ENCODE data around the gene AMN.

Gene AMN

DNA sequence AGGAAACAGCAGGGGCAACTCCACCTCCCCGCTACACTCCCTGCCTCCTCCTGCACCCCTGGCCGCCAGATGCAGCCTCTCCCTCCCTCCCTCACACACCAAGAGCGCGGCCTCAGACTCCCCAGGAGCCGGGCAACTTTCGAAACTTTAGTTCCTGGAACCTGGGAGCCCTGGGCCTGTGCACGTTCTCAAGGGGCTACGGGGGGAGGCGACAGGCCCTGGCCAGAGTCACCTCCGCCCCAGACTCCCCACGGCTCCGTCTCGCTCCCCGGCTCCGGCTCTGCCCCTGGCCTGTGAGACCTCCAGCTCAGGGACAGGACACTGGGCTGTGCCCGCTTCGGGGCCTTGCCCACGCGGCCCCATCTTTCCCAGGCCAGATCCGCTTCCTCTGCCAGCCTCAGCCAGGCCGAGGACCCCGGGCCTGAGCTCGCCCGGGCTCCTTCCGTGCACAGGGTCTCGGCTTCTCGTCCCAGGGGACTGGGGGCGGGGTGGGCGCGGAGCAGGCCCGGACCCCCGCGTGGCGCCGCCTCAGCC, 5.5 kb downstream of the AMN start:
- peak; percentile 16 for DNase-seq (ENCODE audit: low spot score)

DNA sequence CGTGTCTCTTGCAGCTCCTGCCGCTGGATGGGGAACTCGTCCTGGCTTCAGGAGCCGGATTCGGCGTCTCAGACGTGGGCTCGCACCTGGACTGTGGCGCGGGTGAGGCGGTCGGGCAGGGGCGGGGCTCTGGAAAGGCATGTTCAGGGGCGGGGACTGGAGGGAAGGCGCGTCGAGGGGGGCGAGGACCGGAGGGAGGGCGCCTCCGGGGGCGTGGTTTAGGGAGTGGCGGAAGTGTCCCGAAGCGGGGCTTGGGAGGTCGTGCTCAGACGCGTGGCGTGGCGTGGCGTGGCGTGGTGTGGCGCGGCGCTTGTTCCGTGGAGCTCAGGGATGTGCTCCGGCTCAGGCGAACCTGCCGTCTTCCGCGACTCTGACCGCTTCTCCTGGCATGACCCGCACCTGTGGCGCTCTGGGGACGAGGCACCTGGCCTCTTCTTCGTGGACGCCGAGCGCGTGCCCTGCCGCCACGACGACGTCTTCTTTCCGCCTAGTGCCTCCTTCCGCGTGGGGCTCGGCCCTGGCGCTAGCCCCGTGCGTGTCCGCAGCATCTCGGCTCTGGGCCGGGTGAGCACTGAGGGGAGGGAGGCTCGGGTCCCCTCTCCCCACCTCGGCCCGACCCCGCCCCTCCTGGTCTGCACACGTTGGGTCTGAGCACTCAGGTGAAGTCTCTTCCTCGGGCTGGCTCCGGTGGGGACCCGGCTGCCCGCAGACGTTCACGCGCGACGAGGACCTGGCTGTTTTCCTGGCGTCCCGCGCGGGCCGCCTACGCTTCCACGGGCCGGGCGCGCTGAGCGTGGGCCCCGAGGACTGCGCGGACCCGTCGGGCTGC, 6.2 kb downstream of the AMN start:
- DNase-seq (ENCODE audit: low spot score) = peak; percentile 93

GRCh38 chr14:102929241-102930137, 7.0 kb downstream of the AMN start:
- DNase-seq (ENCODE audit: low spot score) = no peak

DNA sequence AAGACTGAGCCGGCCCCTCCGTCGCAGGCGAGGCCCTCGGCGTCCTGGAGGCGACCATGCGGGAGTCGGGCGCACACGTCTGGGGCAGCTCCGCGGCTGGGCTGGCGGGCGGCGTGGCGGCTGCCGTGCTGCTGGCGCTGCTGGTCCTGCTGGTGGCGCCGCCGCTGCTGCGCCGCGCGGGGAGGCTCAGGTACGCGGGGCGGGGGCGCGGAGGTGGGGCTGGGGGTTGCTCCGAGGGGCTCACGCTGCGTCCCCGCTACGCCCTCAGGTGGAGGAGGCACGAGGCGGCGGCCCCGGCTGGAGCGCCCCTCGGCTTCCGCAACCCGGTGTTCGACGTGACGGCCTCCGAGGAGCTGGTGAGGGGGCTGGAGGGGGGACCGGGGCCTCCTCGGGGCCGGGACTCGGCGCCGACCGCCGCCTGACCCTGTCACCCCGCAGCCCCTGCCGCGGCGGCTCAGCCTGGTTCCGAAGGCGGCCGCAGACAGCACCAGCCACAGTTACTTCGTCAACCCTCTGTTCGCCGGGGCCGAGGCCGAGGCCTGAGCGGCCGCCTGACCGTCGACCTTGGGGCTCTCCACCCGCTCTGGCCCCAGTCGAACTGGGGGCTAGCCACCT, 7.8 kb downstream of the AMN start:
- no peak for DNase-seq (ENCODE audit: low spot score)

GRCh38 chr14:102930753-102931579, 8.5 kb downstream of the AMN start:
- peak; percentile 26 for DNase-seq (ENCODE audit: low spot score)

GRCh38 chr14:102931580-102932285, 9.3 kb downstream of the AMN start:
- no peak for DNase-seq (ENCODE audit: low spot score)

DNA sequence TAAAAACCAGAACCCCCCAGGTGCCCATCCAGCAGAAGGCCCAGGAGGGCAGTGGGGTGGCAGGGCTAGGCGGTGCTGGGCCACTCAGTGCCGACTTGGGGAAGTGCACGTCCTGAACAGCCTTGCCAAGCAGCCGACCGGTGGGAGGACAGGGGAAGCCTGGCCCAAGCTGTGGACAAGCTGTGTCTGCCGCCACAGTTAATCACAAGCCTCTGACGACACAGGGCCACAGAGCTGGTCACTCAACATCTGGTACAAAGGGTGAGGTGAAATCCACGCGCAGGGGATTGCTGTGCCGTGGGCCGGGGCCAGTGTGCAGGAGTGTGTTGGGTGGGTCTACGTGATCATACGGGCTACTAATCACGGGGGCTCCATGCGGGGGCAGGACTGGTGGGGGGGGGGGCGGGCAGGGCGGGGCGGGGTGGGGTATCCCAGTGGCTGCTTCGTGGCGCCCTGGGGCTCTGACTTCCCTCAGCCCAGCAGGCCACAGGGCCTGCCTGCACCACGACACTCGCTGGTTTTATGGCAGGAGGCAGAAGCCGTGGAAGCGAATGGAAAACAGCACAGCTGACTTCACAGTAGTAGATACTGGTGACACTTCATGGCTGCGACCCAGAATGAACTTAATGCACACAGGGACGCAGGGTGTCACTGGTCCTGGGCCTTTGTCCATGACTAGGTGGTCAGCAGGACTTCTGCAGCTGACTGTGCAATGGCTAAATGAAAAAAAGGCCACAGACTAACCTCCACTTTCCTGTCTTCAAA, 10.2 kb downstream of the AMN start:
- no peak for DNase-seq (ENCODE audit: low spot score)

GRCh38 chr14:102933618-102934231, 11.3 kb downstream of the AMN start:
- no peak for DNase-seq (ENCODE audit: low spot score)

GRCh38 chr14:102935756-102936155, 13.3 kb downstream of the AMN start:
- no peak for DNase-seq (ENCODE audit: low spot score)

DNA sequence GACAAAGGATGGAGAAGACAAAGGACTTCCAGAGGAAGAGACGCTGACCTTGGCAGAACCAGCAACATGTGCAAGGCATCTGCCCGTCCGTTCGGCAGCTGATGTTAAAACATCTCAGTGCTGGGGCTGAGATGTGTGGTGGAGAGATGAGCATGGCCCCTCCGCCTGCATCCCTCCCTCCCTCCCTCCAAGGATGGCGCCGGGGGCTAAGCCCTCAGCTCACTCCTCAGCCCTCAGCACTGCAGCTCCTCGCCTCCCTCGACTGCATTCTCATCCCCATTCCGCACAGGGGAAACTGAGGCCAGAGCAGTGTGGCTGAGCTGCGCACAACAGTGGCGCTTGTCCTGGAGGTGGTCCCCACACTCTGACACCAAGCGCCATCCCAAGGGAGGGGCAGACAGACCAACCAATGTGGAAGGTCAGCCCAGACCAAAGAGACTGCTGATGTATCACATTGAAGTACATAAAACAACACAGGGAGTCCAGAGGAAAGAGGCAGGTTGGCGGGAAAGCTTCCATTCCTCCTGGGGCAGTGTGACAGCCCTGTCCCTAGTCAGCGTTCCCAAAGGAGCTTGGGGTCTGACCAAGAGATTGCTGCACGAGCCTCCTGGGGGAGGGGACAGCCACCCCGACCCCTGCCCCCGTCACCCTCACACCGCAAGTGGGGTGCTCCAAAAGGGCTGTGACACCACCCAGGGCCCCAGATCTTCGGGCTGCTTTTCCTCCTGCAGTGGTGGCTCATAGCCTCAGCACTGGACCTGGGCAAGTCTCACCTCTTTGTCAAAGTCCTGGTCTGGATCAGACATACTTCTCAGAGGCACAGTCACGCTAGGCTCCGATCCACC, 15.1 kb downstream of the AMN start:
- DNase-seq (ENCODE audit: low spot score) = no peak

DNA sequence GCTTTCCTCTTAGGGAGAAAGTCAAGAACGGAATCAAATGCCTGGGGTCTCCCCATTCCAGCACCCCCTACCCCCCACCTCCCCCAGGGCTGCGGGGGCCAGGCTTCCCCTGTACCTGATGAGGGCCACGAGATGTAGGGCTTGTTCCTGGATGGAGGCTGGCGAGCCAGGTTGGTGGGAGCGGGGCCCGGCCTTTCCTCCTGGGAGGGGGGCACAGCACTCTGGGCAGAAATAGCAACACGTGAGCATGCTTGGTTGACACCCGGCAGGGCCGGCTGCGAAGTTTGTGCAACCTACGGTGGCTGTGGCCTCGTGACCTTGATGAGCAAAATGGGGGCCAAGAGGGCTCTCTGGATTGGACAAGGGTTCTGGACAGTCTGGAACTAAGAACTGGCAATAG, 15.7 kb downstream of the AMN start:
- no peak for DNase-seq (ENCODE audit: low spot score)

DNA sequence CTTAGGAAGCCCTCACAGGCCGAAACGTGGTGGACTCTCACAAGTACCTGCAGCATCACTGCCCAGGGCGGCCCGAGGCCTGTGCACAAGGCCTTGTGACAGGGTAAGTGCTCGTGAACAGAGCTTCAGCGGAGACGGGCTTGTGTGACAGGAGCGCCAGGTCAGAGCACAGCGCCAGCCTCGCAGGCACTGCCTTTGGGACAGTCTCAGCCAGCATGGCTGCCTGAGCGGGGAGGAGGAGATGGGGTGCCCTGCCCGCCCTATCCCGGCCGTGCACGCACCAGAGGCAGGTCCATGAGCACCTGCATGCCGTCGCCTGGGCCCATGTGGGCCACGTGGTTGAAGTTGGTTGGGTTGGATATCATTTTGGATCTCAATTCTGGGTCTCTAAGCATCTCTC, 16.9 kb downstream of the AMN start:
- no peak for DNase-seq (ENCODE audit: low spot score)

DNA sequence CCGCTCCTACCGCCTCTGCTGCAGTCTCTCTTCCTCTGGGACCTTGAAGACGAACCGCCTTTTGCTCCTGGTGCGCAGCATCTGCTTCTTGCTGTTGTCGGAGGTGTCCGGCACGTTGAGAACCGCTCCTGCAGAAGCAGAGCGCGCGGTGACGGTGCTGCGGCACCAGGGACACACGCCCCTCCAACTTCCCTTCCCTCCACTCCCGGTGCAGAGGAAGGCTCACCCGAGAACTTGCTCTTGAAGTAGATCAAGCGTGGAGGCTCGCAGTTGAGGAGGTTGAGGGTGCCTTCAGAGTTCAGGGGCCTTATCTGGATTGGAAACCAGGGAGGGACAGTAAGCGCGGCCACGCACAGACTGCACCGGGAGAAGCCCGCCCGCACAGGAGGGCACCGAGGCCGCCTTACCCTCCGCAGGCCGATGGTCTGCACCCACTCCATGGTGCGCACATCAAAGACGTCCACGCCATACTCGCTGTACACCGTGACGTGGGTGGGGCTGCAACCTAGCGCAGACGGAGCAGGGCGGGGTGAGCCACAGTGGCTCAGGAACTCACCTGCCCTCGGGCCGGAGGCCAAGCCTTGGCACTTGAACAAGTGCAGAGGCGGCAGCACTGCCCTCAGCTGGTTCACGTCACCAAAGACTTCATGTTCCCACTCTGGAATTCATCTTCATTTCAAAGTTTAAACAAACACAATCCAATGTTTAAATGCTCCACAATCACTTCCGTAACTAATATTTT, 17.5 kb downstream of the AMN start:
- no peak for DNase-seq (ENCODE audit: low spot score)

- no peak for DNase-seq (ENCODE audit: low spot score)
Measured at GRCh38 chr14:102940729-102941362, 18.4 kb downstream of the AMN start.

DNA sequence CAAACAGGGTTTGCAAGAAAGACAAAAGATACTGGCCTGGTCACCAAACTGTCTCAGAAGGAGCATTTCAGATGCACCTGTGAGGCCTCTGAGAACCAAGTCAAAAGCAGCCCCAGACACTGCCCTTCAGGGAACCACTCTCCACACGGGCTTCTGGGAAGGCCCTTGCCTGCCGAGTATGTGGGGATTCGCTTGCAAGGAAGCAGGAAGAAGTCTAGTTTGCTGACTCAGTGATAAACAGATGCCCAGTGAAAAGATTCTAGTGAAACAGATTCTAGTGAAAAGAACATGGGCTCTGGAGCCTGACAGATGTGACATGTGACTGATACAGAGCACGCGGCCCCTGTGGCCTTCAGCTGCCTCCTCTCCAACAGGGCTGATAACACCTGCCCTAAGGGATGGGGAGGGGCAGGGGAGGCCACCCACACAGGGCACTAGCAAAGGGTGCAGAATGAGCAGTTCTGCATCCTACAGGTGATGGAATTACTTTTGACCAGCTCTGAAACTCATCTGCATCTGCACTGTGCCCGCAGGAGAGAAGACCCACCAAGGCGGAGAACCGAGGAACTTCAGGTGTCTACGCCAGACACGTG, 19.1 kb downstream of the AMN start:
- DNase-seq (ENCODE audit: low spot score) = no peak

- no peak for DNase-seq (ENCODE audit: low spot score)
Measured at GRCh38 chr14:102942069-102942468, 19.6 kb downstream of the AMN start.

DNA sequence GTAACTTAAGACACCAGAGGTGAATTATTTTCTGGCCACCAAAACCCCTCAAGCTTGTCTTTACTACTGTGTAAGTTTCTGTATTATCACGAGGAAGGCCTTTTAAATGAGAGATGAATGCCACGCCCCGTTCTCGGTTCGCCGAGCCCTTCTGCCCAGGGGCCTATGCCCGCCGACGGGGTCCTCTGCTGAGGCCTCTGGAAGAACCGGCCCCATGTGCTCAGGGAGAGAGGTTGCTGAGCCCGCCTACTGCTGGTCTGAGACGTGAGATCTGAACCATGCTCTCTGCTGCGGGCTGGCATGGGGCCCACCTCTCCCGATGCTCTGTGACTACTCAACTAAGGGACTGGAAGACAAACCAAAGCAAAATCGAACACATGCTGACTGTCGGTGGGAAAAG, 21.0 kb downstream of the AMN start:
- no peak for DNase-seq (ENCODE audit: low spot score)
